DND-41 (cell line): ENCODE results near the gene MTG1.

Source experiments
- CTCF ChIP-seq: IDR thresholded peaks from 2 replicates; pipeline ENCODE4 v1.5.1; 2012; ENCODE audit warnings: borderline replicate concordance, low read length, moderate library complexity, mild to moderate bottlenecking; ENCODE audit not compliant: poor library complexity, severe bottlenecking; ENCODE audit errors: extremely low read depth
- EZH2 ChIP-seq: IDR thresholded peaks from 3 replicates; pipeline ENCODE4 v1.6.1; 2012; ENCODE audit warnings: borderline replicate concordance, low read depth, mild to moderate bottlenecking, moderate library complexity, low read length, inconsistent platforms; ENCODE audit not compliant: severe bottlenecking

DNA sequence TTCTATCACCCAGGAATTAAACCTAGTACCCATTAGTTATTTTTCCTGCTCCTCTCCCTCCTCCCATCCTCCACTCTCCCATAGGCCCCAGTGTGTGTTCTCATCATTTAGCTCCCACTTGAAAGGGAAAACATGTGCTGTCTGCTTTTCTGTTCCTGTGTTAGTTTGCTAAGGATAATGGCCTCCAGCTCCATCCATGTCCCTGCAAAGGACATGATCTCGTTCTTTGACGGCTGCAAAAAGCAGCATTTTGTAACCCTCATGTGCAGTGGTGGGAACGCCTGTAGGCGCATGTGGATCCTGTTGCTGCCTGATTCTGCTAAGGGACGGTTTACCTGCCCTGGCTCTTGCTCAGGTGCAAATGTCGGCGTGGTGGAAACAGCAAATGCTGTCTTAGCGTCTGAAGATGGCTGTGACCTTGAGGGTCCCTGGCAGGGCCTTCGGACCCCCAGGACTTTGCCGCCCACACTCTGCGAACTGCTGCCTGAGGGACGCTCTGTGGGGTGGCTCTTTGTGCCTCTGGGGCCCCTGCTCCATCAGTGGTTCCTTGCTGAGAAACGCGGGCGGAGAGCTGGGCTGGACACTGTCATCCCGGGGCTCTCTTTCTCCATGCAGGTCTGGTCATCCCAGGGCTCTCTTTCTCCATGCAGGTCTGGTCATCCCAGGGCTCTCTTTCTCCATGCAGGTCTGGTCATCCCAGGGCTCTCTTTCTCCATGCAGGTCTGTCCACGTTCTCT is 5.6 kb upstream of the MTG1 start:
- no peak for TF ChIP-seq CTCF
- TF ChIP-seq EZH2, result no peak
